IPS-18c (cell line): ENCODE measurements around the gene COX4I2.
"Not testable (repeated sequence)": the region's sequence is repeated elsewhere in the genome, so short reads cannot be mapped to it uniquely, and the experiment has no call there.

Experiments used
- H3K4me3 ChIP-seq: 2 replicates; pipeline ENCODE4 v1.7.0; 2013; ENCODE audit warnings: low read depth, mild to moderate bottlenecking, low read length, moderate library complexity; ENCODE audit not compliant: insufficient read depth
- H3K9me3 ChIP-seq: one replicate; pipeline ENCODE4 v1.6.1; 2013; ENCODE audit warnings: mild to moderate bottlenecking, low read length, moderate library complexity; ENCODE audit not compliant: control insufficient read depth, insufficient read depth

The COX4I2 gene

GRCh38 chr20:31667315-31668285 is 29.9 kb downstream of the COX4I2 start:
- H3K9me3 ChIP-seq = no peaks in the 10 kb centered on the region
- no peak overlapping the region for H3K4me3 ChIP-seq

GRCh38 chr20:31668944-31669343 is 31.2 kb downstream of the COX4I2 start:
- not testable (repeated sequence) for H3K4me3 ChIP-seq, H3K9me3 ChIP-seq

GRCh38 chr20:31669876-31670275 is 32.2 kb downstream of the COX4I2 start:
- Histone ChIP-seq H3K4me3 (no peak overlapping the region), H3K9me3 (no peaks in the 10 kb centered on the region)

- H3K4me3 ChIP-seq = no peak overlapping the region
- no peaks in the 10 kb centered on the region for H3K9me3 ChIP-seq
These were observed 32.9 kb downstream of the COX4I2 start for GRCh38 chr20:31670371-31671228.

- Histone ChIP-seq H3K4me3 (no peak overlapping the region), H3K9me3 (no peaks in the 10 kb centered on the region)
These were observed 33.6 kb downstream of the COX4I2 start for GRCh38 chr20:31671324-31671723.

- no peak overlapping the region for H3K4me3 ChIP-seq
These were observed 35.7 kb downstream of the COX4I2 start for GRCh38 chr20:31673435-31673834.

GRCh38 chr20:31673943-31674463 is 36.3 kb downstream of the COX4I2 start:
- no peak overlapping the region for H3K4me3 ChIP-seq
- H3K9me3 ChIP-seq = no peaks in the 10 kb centered on the region

More at GRCh38 chr20:31673435-31673834, 35.7 kb downstream of the COX4I2 start:
- no peaks in the 10 kb centered on the region for H3K9me3 ChIP-seq

GRCh38 chr20:31674895-31675827 is 37.4 kb downstream of the COX4I2 start:
- H3K9me3 ChIP-seq = no peaks in the 10 kb centered on the region
- H3K4me3 ChIP-seq = no peak overlapping the region

- Histone ChIP-seq H3K9me3 (no peaks in the 10 kb centered on the region), H3K4me3 (no peak overlapping the region)
These were observed 38.3 kb downstream of the COX4I2 start for GRCh38 chr20:31675828-31676608.

- H3K4me3 ChIP-seq = no peak overlapping the region
- no peaks in the 10 kb centered on the region for H3K9me3 ChIP-seq
These were observed 38.9 kb downstream of the COX4I2 start for GRCh38 chr20:31676609-31676989.

GRCh38 chr20:31677553-31678260 is 40.0 kb downstream of the COX4I2 start:
- H3K4me3 ChIP-seq = no peak overlapping the region
- H3K9me3 ChIP-seq = no peaks in the 10 kb centered on the region

- Histone ChIP-seq H3K4me3 (no peak overlapping the region), H3K9me3 (no peaks in the 10 kb centered on the region)
These were observed 41.0 kb downstream of the COX4I2 start for GRCh38 chr20:31678389-31679356.

- H3K4me3 ChIP-seq = no peak overlapping the region
- H3K9me3 ChIP-seq = no peaks in the 10 kb centered on the region
These were observed 41.9 kb downstream of the COX4I2 start for GRCh38 chr20:31679357-31680285.
